Neural crest cell (in vitro differentiated cells): ENCODE data around the gene TMEM117. TPM values are rescaled to one million over a fixed set of nuclear protein-coding genes. Genes with fewer than 3 reads are reported as not detected.

Source experiments
- DNase-seq: peaks from one replicate; pipeline ENCODE4 v3.0.0; 2021; ENCODE audit warnings: low read depth, mixed read lengths, low spot score
- H3K27ac Mint-ChIP-seq: one replicate; pipeline ENCODE4 v1.8.0; 2021; ENCODE audit warnings: mild to moderate bottlenecking, mixed read lengths; ENCODE audit not compliant: unreplicated experiment
- H3K27me3 Mint-ChIP-seq: 2 replicates; pipeline ENCODE4 v1.8.0; 2021; ENCODE audit warnings: low read depth, mild to moderate bottlenecking, mixed read lengths
- H3K36me3 Mint-ChIP-seq: 2 replicates; pipeline ENCODE4 v1.8.0; 2021; ENCODE audit warnings: low read depth, mild to moderate bottlenecking, mixed read lengths
- H3K4me1 Mint-ChIP-seq: 2 replicates; pipeline ENCODE4 v1.8.0; 2021; ENCODE audit warnings: mixed read lengths
- H3K4me3 Mint-ChIP-seq: one replicate; pipeline ENCODE4 v1.8.0; 2021; ENCODE audit warnings: mild to moderate bottlenecking, mixed read lengths
- H3K9me3 Mint-ChIP-seq: 2 replicates; pipeline ENCODE4 v1.8.0; 2021; ENCODE audit warnings: mixed read lengths
- CTCF ChIP-seq: fragments of 200-600 bp; sonication (generic); conservative IDR thresholded peaks from 2 replicates; pipeline ENCODE4 v1.5.0; 2021; ENCODE audit warnings: antibody characterized with exemption, mild to moderate bottlenecking
- total RNA-seq: library from RNA; stranded (reverse); gene quantifications from 2 replicates; pipeline ENCODE4 v1.2.1, GENCODE V29; 2021

TMEM117 gene
- total RNA-seq, 1 donor from 2014 or later: 7.6 TPM

- Mint-ChIP-seq H3K4me1 (no peaks in the 10 kb centered on the region), H3K9me3 (no peaks in the 10 kb centered on the region), H3K27me3 (no peaks in the 10 kb centered on the region), H3K4me3 (no peak overlapping the region), H3K36me3 (no peaks in the 10 kb centered on the region), H3K27ac (no peak overlapping the region)
- TF ChIP-seq CTCF: no peak
- DNase-seq: no peak
These were observed 498.5 kb downstream of the TMEM117 start for GRCh38 chr12:44334347-44334746.

- Mint-ChIP-seq H3K4me3 (no peak overlapping the region), H3K9me3 (no peaks in the 10 kb centered on the region), H3K36me3 (no peaks in the 10 kb centered on the region), H3K27me3 (no peaks in the 10 kb centered on the region), H3K27ac (no peak overlapping the region), H3K4me1 (no peaks in the 10 kb centered on the region)
- TF ChIP-seq CTCF: no peak
- no peak for DNase-seq
These were observed 499.1 kb downstream of the TMEM117 start for GRCh38 chr12:44335030-44335429.

DNA sequence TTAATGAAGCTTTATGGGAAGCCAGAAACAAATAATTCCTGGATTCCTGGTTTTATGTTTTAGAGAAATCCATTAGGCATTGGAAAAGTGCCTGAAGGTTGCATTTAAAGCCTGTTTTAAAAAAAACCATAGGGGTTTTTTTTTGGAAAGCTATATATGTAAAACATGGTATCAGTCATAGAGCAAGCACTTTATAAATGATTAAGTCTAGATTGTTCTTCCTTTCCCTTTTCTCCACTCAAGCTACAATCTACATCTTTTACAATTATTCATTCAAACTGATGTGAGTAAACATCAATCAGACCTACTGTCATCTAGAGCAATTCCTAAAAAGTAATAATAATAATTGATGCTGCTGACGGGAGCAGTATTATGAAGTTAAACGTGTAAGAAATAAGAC, 500.7 kb downstream of the TMEM117 start:
- Mint-ChIP-seq H3K27ac (no peak overlapping the region), H3K4me1 (no peaks in the 10 kb centered on the region), H3K9me3 (peaks cover 3% of the 10 kb centered on the region), H3K4me3 (no peak overlapping the region), H3K27me3 (no peaks in the 10 kb centered on the region), H3K36me3 (no peaks in the 10 kb centered on the region)
- TF ChIP-seq CTCF: no peak
- no peak for DNase-seq

- H3K36me3 Mint-ChIP-seq: no peaks in the 10 kb centered on the region
- H3K4me1 Mint-ChIP-seq: no peaks in the 10 kb centered on the region
- DNase-seq: no peak
- no peak overlapping the region for H3K4me3 Mint-ChIP-seq
- no peaks in the 10 kb centered on the region for H3K27me3 Mint-ChIP-seq
- peaks cover 3% of the 10 kb centered on the region for H3K9me3 Mint-ChIP-seq
- no peak overlapping the region for H3K27ac Mint-ChIP-seq
- TF ChIP-seq CTCF: no peak
These were observed 506.5 kb downstream of the TMEM117 start for GRCh38 chr12:44342371-44342770.

DNA sequence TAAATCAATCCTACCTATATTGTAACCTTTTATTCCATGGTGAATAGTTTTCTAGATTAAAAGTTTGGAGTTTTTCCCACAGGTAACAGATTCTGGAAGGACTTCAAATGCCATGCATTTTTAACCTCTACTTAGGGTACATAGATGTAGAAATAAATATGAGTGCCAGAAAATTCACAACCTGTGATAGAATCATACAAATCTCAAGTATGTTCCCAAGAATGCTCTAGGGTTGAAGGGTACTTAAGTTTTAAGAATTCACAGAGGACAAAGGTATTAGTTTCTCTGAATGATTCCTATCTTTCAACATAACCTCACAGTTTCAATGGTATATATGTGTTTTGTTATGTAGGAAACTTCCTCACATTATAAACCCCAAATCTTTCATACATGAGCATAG, 511.3 kb downstream of the TMEM117 start:
- DNase-seq: no peak
- H3K9me3 Mint-ChIP-seq: no peaks in the 10 kb centered on the region
- H3K4me1 Mint-ChIP-seq: peaks cover 7% of the 10 kb centered on the region
- no peak for TF ChIP-seq CTCF
- H3K27me3 Mint-ChIP-seq: no peaks in the 10 kb centered on the region
- no peak overlapping the region for H3K27ac Mint-ChIP-seq
- H3K4me3 Mint-ChIP-seq: no peak overlapping the region
- no peaks in the 10 kb centered on the region for H3K36me3 Mint-ChIP-seq

- no peaks in the 10 kb centered on the region for H3K9me3 Mint-ChIP-seq
- H3K4me3 Mint-ChIP-seq: no peak overlapping the region
- no peaks in the 10 kb centered on the region for H3K27me3 Mint-ChIP-seq
- no peak for TF ChIP-seq CTCF
- H3K36me3 Mint-ChIP-seq: no peaks in the 10 kb centered on the region
- no peak for DNase-seq
- no peaks in the 10 kb centered on the region for H3K4me1 Mint-ChIP-seq
- H3K27ac Mint-ChIP-seq: no peak overlapping the region
These were observed 521.6 kb downstream of the TMEM117 start for GRCh38 chr12:44357494-44357893.
